H9 (cell line): ENCODE results near the gene FARP2. TPM values are rescaled to one million over a fixed set of nuclear protein-coding genes. Genes with fewer than 3 reads are reported as not detected.

Source experiments
- DNase-seq: peaks from one replicate; pipeline ENCODE4 v3.0.0-alpha.2; 2017
- H2AFZ ChIP-seq: one replicate; pipeline ENCODE4 v1.6.1; 2013; ENCODE audit warnings: mild to moderate bottlenecking, low read length, control low read depth, moderate library complexity
- H2AK5ac ChIP-seq: 2 replicates; pipeline ENCODE4 v1.6.1; 2013; ENCODE audit warnings: low read length, control low read depth, mixed read lengths; ENCODE audit not compliant: insufficient read length
- H2BK120ac ChIP-seq: one replicate; pipeline ENCODE4 v1.6.1; 2013; ENCODE audit warnings: low read depth, mild to moderate bottlenecking, low read length, control low read depth, inconsistent platforms; ENCODE audit not compliant: poor library complexity, severe bottlenecking
- H2BK12ac ChIP-seq: 2 replicates; pipeline ENCODE4 v1.6.1; 2013; ENCODE audit warnings: low read length, control low read depth, mixed read lengths, low read depth; ENCODE audit not compliant: insufficient read length
- H2BK15ac ChIP-seq: 2 replicates; pipeline ENCODE4 v1.6.1; 2013; ENCODE audit warnings: low read depth, low read length, control low read depth
- H2BK20ac ChIP-seq: one replicate; pipeline ENCODE4 v1.6.1; 2013; ENCODE audit warnings: low read depth, mild to moderate bottlenecking, low read length, control low read depth, inconsistent platforms; ENCODE audit not compliant: poor library complexity, severe bottlenecking
- H2BK5ac ChIP-seq: 2 replicates; pipeline ENCODE4 v1.6.1; 2013; ENCODE audit warnings: low read length, control low read depth, mixed read lengths; ENCODE audit not compliant: insufficient read length
- H3K14ac ChIP-seq: 2 replicates; pipeline ENCODE4 v1.6.1; 2013; ENCODE audit warnings: low read length, control low read depth; ENCODE audit not compliant: insufficient read depth
- H3K18ac ChIP-seq: 2 replicates; pipeline ENCODE4 v1.6.1; 2013; ENCODE audit warnings: low read depth, mild to moderate bottlenecking, mixed read lengths, low read length, control low read depth; ENCODE audit not compliant: insufficient read length
- H3K23ac ChIP-seq: 2 replicates; pipeline ENCODE4 v1.6.1; 2013; ENCODE audit warnings: low read length, control low read depth, mixed read lengths, low read depth; ENCODE audit not compliant: insufficient read length
- H3K23me2 ChIP-seq: 2 replicates; pipeline ENCODE4 v1.6.1; 2013; ENCODE audit warnings: low read depth, mild to moderate bottlenecking, mixed read lengths, low read length, control low read depth; ENCODE audit not compliant: insufficient read length, poor library complexity, severe bottlenecking
- H3K27ac ChIP-seq: 2 replicates; pipeline ENCODE4 v1.5.1; 2013; ENCODE audit warnings: low read length, control low read depth, mixed read lengths, low read depth; ENCODE audit not compliant: insufficient read length
- H3K27me3 ChIP-seq: 2 replicates; pipeline ENCODE4 v1.6.1; 2013; ENCODE audit warnings: low read length, control low read depth, inconsistent platforms; ENCODE audit not compliant: insufficient read depth
- H3K4ac ChIP-seq: 2 replicates; pipeline ENCODE4 v1.6.1; 2013; ENCODE audit warnings: low read depth, mild to moderate bottlenecking, control low read depth, inconsistent platforms, low read length, moderate library complexity
- H3K4me1 ChIP-seq: 2 replicates; pipeline ENCODE4 v1.6.1; 2013; ENCODE audit warnings: low read length, control low read depth, inconsistent platforms; ENCODE audit not compliant: insufficient read depth
- H3K4me2 ChIP-seq: 2 replicates; pipeline ENCODE4 v1.6.1; 2013; ENCODE audit warnings: low read length, control low read depth, mixed read lengths; ENCODE audit not compliant: insufficient read length, insufficient read depth
- H3K56ac ChIP-seq: 2 replicates; pipeline ENCODE4 v1.6.1; 2013; ENCODE audit warnings: low read depth, mild to moderate bottlenecking, mixed read lengths, low read length, control low read depth; ENCODE audit not compliant: insufficient read length
- H3K79me1 ChIP-seq: 2 replicates; pipeline ENCODE4 v1.6.1; 2013; ENCODE audit warnings: low read depth, mild to moderate bottlenecking, moderate library complexity, low read length, control low read depth, inconsistent platforms; ENCODE audit not compliant: insufficient read depth, poor library complexity, severe bottlenecking
- H3K79me2 ChIP-seq: 2 replicates; pipeline ENCODE4 v1.6.1; 2013; ENCODE audit warnings: low read length, control low read depth, inconsistent platforms; ENCODE audit not compliant: insufficient read depth
- H3K9ac ChIP-seq: 2 replicates; pipeline ENCODE4 v1.6.1; 2013; ENCODE audit warnings: low read length, control low read depth, mixed read lengths; ENCODE audit not compliant: insufficient read length; ENCODE audit errors: extremely low read depth
- H3K9me3 ChIP-seq: one replicate; pipeline ENCODE4 v1.6.1; 2013; ENCODE audit warnings: low read depth, low read length, inconsistent platforms; ENCODE audit not compliant: control insufficient read depth
- H3T11ph ChIP-seq: one replicate; pipeline ENCODE4 v1.6.1; 2013; ENCODE audit warnings: mild to moderate bottlenecking, low read length, control low read depth, inconsistent platforms
- H4K20me1 ChIP-seq: one replicate; pipeline ENCODE4 v1.6.1; 2013; ENCODE audit not compliant: control insufficient read depth, insufficient read length, insufficient read depth
- H4K5ac ChIP-seq: 2 replicates; pipeline ENCODE4 v1.6.1; 2013; ENCODE audit warnings: low read depth, mild to moderate bottlenecking, mixed read lengths, low read length, control low read depth; ENCODE audit not compliant: insufficient read length
- H4K8ac ChIP-seq: replicated peaks from 2 replicates; pipeline ENCODE4 v1.6.1; 2013; ENCODE audit warnings: low read length, control low read depth, mixed read lengths, low read depth; ENCODE audit not compliant: insufficient read length
- H4K91ac ChIP-seq: 2 replicates; pipeline ENCODE4 v1.6.1; 2013; ENCODE audit warnings: low read depth, mild to moderate bottlenecking, moderate library complexity, mixed read lengths, low read length, control low read depth; ENCODE audit not compliant: insufficient read length
- H3K27ac Mint-ChIP-seq, 3 experiments: 2 replicates in 2 of 3; 3 replicates in 1 of 3; pipeline ENCODE4 v1.8.0; 2020 to 2021; ENCODE audit warnings: mixed read lengths in 3 of 3, mild to moderate bottlenecking in 1 of 3, moderate library complexity in 1 of 3
- H3K27me3 Mint-ChIP-seq: 2 replicates; pipeline ENCODE4 v1.8.0; 2021; ENCODE audit warnings: low read depth, mild to moderate bottlenecking, moderate library complexity, mixed read lengths
- H3K36me3 Mint-ChIP-seq, 3 experiments: 2 replicates in 2 of 3; 3 replicates in 1 of 3; pipeline ENCODE4 v1.8.0; 2020 to 2021; ENCODE audit warnings: low read depth in 3 of 3, mixed read lengths in 3 of 3; ENCODE audit not compliant: insufficient read depth in 1 of 3
- H3K4me1 Mint-ChIP-seq, 2 experiments: 2 replicates each; pipeline ENCODE4 v1.8.0; 2020; ENCODE audit warnings: mixed read lengths in 2 of 2
- H3K4me3 Mint-ChIP-seq, 2 experiments: 2 replicates in 1 of 2; 3 replicates in 1 of 2; pipeline ENCODE4 v1.8.0; 2020 to 2021; ENCODE audit warnings: mild to moderate bottlenecking in 2 of 2, mixed read lengths in 2 of 2, moderate library complexity in 1 of 2
- H3K9me3 Mint-ChIP-seq, 2 experiments: 2 replicates in 1 of 2; 3 replicates in 1 of 2; pipeline ENCODE4 v1.8.0; 2020; ENCODE audit warnings: mild to moderate bottlenecking in 2 of 2, mixed read lengths in 2 of 2, moderate library complexity in 1 of 2
- CTCF ChIP-seq: fragments of 200-600 bp; sonication (generic); conservative IDR thresholded peaks from 3 replicates; pipeline ENCODE4 v1.8.0; 2021; ENCODE audit warnings: antibody characterized with exemption, mild to moderate bottlenecking
- WGBS: extraction: QIAGEN DNeasy Blood & Tissue Kit; methylation state at CpG from one replicate; pipeline ENCODE4 v1.1.7; 2013; ENCODE audit warnings: missing lambda C conversion rate, low lambda C conversion rate, mixed read lengths; ENCODE audit not compliant: insufficient read length; ENCODE audit errors: extremely low coverage; 5-methylcytosine and 5-hydroxymethylcytosine counted together
- total RNA-seq: library from RNA; stranded (reverse); gene quantifications from 2 replicates; pipeline ENCODE4 v1.2.1, GENCODE V29; 2021

Gene FARP2
- total RNA-seq, 1 experiment from 2014 or later: 33.9 TPM

DNA sequence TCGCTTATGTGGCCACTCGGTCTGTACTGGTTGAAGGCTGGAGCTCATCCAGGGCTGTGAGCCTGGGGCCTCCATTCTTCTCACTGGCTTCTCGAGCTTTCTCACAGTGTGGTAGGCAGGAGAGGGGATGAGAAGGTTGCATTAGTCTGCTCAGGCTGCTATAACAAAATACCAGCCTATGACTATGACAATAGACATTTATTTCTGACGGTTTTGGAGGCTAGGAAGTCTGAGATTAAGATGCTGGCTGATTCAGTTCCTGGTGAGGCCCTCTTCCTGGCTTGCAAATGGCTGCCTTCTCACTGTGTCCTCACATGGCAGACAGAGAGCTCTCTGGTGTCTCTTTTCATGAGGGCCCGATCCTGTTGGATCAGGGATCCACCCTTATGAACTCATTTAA is 158.5 kb downstream of the FARP2 start:
- no peak overlapping the region for H2AK5ac ChIP-seq
- H3K9ac ChIP-seq: no peak overlapping the region
- no peak overlapping the region for H2BK120ac ChIP-seq
- no peak overlapping the region for H3T11ph ChIP-seq
- no peaks in the 10 kb centered on the region for H3K79me2 ChIP-seq
- H4K20me1 ChIP-seq: peaks cover 2% of the 10 kb centered on the region
- H3K56ac ChIP-seq: no peak overlapping the region
- no peak overlapping the region for H2BK15ac ChIP-seq
- no peak overlapping the region for H3K4ac ChIP-seq
- no peak overlapping the region for H3K18ac ChIP-seq
- H3K27ac ChIP-seq: no peak overlapping the region
- Mint-ChIP-seq H3K36me3 (peaks cover 8 to 11% (median 9%) of the 10 kb centered on the region in 3 experiments; a peak in 5 of 7 replicates), H3K27me3 (peaks cover 8% of the 10 kb centered on the region), H3K9me3 (peaks cover 3 to 4% of the 10 kb centered on the region in 2 experiments; a peak in 3 of 5 replicates), H3K4me3 (no peak overlapping the region), H3K27ac (no peak overlapping the region), H3K4me1 (peaks cover 4 to 7% of the 10 kb centered on the region in 2 experiments)
- H2BK12ac ChIP-seq: no peak overlapping the region
- H3K9me3 ChIP-seq: no peaks in the 10 kb centered on the region
- no peak for DNase-seq
- TF ChIP-seq CTCF: no peak
- no peak overlapping the region for H3K4me2 ChIP-seq
- H3K79me1 ChIP-seq: no peaks in the 10 kb centered on the region
- H3K4me1 ChIP-seq: no peaks in the 10 kb centered on the region
- no peak overlapping the region for H3K23ac ChIP-seq
- no CpG with 5 or more reads among the region's 5 CpGs for WGBS
- no peak overlapping the region for H2BK5ac ChIP-seq
- H4K8ac ChIP-seq: no peak overlapping the region
- no peak overlapping the region for H2BK20ac ChIP-seq
- H2AFZ ChIP-seq: no peak overlapping the region
- H3K27me3 ChIP-seq: no peaks in the 10 kb centered on the region
- H4K5ac ChIP-seq: no peak overlapping the region
- H3K23me2 ChIP-seq: no peaks in the 10 kb centered on the region
- H4K91ac ChIP-seq: no peak overlapping the region
- no peak overlapping the region for H3K14ac ChIP-seq
